ENCODE results near the gene COL27A1.

DNA sequence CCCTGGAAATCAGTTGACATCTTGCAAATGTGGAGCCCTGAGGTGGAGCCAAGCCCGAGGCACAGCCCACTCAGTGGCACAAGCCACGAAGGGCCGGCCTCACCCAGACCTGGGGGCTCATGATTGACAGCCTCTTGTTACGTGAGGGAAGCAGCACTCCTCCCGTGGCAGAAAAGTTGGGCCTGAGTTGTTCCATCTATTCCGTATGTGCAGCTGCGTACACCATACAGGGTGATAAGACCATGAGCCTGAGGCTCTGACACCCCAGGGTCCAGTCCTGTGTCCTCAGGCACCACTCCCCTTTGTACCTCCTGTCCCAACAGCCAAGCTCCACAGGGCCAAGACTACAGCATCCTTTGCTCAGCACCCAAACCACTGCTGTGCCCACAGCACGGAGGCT is 172.4 kb downstream of the COL27A1 start:
- TF ChIP-seq, protein P1, sequence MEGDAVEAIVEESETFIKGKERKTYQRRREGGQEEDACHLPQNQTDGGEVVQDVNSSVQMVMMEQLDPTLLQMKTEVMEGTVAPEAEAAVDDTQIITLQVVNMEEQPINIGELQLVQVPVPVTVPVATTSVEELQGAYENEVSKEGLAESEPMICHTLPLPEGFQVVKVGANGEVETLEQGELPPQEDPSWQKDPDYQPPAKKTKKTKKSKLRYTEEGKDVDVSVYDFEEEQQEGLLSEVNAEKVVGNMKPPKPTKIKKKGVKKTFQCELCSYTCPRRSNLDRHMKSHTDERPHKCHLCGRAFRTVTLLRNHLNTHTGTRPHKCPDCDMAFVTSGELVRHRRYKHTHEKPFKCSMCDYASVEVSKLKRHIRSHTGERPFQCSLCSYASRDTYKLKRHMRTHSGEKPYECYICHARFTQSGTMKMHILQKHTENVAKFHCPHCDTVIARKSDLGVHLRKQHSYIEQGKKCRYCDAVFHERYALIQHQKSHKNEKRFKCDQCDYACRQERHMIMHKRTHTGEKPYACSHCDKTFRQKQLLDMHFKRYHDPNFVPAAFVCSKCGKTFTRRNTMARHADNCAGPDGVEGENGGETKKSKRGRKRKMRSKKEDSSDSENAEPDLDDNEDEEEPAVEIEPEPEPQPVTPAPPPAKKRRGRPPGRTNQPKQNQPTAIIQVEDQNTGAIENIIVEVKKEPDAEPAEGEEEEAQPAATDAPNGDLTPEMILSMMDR (IDR thresholded peaks at IDR 0.05): no peak
- TF ChIP-seq POLR2A (IDR thresholded peaks at IDR 0.05): no peak

Data from prostate gland (tissue), 2 donors.